ENCODE results near the gene GNG7.
"Not testable (repeated sequence)": the region's sequence is repeated elsewhere in the genome, so short reads cannot be mapped to it uniquely, and the experiment has no call there.

GNG7 gene

GRCh38 chr19:2643123-2643737, 59.3 kb downstream of the GNG7 start:
- not testable (repeated sequence) for DNase-seq (ENCODE audit: low read depth, low spot score)

GRCh38 chr19:2641332-2641698, 61.2 kb downstream of the GNG7 start:
- no peak for DNase-seq (ENCODE audit: low read depth, low spot score)

GRCh38 chr19:2640563-2641331, 61.7 kb downstream of the GNG7 start:
- no peak for DNase-seq (ENCODE audit: low read depth, low spot score)

DNA sequence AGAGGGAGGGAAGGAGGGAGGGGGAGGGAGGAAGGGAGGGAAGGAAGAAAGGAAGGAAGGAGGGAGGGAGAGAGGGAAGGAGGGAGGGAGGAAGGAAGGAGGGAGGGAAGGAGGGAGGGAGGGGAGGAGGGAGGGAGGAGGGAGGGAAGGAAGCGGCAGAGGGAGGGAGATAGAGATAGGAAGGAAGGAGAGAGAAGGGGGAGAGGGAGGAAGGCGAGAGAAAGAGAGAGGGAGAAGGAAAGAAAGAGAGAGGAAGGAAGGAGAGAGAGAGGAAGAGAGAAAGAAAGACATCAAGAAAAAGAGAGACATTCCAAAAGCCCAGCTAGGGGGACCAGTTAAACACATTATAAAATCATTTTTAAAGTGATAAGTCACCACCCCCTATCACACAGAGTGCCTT, 62.5 kb downstream of the GNG7 start:
- DNase-seq (ENCODE audit: low read depth, low spot score), result no peak

DNA sequence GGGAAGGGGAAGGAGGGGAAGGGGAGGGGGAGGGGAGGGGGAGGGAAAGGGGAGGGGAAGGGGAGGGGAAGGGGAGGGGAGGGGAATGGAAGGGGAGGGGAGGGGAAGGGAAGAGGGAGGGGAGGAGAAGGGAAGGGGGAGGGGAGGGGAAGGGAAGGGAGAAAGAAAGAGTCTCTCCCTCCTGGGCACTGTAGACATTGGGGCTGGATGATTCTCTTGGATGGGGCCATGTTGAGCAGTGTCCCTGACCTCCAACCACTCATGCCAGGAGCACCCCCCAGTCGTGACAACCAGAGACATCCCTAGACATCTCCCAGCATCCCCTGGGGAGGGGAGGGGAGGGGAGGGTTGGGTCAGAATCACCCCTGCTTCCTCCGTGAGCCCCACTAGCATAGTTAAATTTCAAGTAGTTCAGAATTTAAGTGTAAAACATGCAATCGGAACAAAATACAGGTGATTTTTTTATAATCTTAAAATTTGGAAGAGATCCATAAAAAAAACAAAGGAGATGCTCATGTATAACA, 64.0 kb downstream of the GNG7 start:
- no peak for DNase-seq (ENCODE audit: low read depth, low spot score)

- no peak for DNase-seq (ENCODE audit: low read depth, low spot score)
Observed at GRCh38 chr19:2636897-2637683, 65.4 kb downstream of the GNG7 start.

DNA sequence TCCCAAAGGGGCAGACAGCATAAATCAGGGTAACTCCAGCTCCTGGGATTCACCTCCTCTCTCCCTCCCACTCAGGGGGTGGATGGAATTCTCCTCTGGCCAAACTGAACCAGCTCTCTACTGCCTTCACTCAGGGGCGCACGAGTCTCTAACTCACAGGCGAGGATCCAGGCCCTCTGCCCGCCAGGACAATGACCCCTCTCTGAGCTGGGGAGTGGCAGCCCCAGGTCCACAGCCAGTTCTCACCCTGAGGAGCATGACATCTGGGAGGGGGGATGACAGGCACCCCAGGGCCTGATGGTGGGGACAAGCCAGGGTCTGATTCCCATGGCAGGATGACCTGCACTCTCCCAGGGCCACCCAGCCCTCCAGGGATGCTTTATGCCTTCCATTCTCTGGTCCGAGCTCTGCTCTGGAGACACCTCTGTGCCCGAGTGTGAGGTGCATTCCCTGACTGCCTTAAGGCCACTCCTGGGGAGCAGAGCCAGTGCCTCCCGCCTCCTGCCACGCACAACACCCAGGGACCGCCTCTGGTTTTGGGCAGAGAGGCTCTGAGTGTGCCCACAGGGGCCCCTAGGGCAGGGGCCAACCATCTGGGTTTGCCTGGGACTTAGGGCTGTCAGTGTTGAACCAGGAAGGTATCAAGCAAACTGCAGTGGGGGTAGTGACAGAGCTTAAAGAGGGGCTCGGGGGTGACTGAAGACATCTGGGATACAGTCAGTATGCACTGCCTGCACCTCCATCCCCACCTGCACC, 66.2 kb downstream of the GNG7 start:
- DNase-seq (ENCODE audit: low read depth, low spot score), result no peak

DNA sequence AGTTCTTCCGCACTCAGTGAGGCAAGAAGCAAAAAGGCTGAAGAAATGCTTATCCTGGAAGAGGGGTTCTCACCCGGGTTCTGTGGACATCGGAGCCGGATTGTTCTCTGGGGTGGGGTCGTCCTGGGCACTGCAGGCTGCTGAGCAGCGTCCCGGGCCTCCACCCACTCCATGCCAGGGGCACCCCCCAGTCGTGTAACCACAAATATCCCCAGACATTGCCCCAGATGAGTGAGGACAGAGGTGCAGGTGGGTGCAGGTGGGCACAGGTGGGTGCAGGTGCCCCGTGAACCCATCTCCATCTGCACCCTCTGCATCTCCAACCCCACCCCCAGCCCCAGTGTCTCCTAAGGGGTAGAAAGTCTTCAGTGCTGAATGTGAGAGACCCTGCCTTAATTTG, 67.5 kb downstream of the GNG7 start:
- DNase-seq (ENCODE audit: low read depth, low spot score), result no peak

GRCh38 chr19:2634228-2634951, 68.1 kb downstream of the GNG7 start:
- no peak for DNase-seq (ENCODE audit: low read depth, low spot score)

DNA sequence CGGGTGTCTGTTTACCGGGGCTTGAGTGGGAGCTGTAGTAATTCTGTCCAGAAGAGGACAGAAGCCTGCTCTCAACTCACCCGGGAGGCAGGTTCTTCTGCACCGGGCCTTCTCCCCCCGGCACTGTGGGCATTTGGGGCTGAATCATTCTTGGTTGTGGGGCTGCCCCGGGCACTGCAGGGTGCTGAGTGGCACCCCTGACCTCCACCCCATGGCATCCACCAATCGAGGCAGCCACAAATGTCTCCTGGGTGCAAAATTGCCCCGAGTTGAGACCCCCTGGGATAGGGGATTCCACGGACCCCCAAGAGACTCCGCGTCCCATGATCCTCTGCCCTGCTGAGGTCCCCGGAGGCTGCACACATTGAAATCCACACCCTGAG, 68.8 kb downstream of the GNG7 start:
- no peak for DNase-seq (ENCODE audit: low read depth, low spot score)

DNA sequence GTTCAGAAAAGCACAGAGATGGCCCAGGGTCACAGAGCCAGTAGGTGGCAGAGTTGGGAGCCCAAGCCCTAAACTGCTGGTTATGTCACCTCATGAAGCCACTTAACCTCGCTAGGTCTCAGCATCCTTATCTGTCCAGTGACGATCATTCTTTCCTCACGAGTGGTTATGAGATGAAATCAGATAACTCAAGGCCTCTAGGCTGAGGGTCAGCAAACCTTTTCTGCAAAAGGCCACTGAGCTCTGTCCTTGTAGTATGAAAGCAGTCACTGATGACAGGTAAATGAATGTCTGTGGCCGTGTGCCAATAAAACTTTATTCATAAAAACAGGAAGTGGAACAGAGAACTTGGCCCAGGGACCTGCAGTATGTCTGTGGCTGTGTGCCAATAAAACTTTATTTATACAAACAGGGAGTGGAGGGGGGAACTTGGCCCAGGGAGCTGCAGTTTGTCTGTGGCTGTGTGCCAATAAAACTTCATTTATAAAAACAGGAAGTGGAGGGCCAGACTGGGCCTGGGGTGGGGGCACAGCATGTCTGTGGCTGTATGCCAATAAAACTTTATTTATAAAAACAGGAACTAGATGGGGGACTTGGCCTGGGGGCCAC, 71.2 kb downstream of the GNG7 start:
- DNase-seq (ENCODE audit: low read depth, low spot score), result no peak

DNA sequence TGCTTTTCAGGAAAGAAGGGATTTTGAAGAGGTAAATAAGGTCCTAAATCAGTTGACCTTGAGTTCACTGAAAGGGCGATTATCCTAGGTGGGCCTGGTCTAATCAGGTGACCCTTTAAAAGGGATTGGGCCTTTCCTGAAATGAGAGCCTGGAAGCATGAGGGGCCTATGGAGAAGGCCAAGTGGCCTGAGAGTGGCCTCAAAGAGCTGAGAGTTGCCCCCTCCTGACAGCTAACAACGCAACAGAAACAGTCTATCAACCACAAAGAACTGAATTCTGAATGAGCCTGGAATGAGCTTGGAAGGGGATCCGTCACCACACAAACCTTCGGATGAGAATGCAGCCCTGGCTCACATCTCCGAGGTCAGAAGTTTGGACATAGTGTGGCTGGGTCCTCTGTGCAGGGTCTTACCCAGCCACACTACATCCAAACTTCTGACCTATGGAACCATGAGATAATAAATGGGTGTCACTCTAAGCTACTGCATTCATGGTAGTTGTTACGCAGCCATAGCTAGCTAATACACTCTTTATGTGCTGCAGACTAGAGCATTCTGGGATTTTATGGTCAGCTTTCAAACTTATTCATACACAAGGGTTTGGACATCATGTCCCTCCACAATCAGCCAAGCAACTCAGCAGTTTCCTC, 72.0 kb downstream of the GNG7 start:
- DNase-seq (ENCODE audit: low read depth, low spot score), result no peak

- DNase-seq (ENCODE audit: low read depth, low spot score), result no peak
Observed at GRCh38 chr19:2629491-2630351, 72.8 kb downstream of the GNG7 start.

DNA sequence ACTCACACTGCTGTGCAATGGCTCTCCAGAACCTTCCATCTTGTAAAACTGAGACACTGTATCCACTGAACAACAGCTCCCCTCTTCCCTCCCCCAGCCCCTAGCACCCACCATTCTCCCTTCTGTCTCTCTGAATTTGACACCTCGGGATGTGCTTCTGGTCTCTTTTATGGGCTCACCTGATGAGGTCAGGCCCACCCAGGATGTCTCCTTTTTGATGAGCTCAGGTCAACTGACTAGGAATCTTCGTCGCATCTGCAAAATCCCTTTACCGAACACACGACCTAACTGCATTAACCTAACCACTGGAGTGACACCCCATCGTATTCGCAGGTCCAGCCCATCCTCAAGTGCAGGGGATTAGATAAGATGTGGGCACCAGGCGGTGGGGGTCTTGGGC, 73.9 kb downstream of the GNG7 start:
- DNase-seq (ENCODE audit: low read depth, low spot score), result no peak

DNA sequence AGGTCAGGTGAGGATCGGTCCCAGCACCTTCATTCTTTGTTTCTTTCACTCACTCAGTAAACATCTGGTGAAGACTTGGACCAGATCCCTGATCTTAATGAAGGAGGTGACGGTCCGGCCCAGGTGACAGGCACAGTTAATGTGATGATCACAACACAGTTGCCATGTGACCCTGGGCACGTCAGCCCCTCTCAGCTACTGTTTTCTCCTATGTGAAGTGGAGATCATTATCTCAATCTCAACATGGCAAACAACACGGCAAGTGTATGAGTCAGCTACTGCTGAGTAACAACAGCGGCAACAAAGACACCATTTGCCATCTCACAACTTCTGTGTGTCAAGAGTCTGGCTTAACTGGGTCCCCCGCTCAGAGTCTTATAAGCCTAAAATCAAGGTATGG, 74.6 kb downstream of the GNG7 start:
- DNase-seq (ENCODE audit: low read depth, low spot score), result no peak

DNA sequence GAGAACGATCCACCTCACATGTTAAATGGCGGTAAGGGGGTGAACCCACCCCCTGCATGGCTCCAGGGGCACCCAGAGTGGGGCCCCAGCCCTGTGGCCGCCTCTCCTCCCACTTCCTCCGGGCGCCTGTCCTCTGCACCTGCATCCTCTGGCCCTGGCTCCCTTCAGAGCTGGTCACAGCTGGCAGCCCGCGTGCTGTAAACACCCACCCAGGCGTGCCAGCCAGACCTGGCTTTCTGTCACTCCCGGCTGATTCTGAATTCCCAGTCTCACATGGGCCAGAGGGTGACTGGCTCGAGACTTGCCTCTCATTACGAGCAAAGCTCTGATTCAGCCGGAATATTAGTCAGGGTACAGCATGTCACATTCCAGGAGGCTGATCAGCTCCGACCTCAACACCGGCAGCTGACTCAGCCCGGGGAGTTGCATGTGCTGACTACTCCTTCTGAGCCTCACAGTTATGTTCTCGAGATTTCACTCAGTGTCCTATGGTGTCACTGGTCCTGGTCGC, 75.1 kb downstream of the GNG7 start:
- peak; percentile 49 for DNase-seq (ENCODE audit: low read depth, low spot score)

- no peak for DNase-seq (ENCODE audit: low read depth, low spot score)
Observed at GRCh38 chr19:2625434-2625833, 77.1 kb downstream of the GNG7 start.

GRCh38 chr19:2624537-2625091, 77.9 kb downstream of the GNG7 start:
- DNase-seq (ENCODE audit: low read depth, low spot score), result no peak

DNA sequence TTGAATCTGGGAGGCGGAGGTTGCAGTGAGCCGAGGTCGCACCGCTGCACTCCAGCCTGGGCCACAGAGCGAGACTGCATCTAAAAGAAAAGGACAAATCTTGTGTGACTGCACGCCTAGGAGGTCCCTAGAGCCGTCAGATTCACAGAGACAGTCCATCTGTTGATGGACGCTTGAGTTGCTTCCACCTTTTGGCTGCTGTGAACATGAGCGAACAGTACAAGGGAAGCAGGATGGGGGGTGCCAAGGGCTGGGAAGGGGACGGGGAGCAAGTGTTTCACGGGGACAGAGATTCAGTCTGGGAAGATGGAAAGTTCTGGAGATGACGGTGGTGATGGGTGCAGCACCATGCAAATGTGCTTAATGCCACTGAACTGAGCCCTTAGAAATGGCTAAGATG, 78.7 kb downstream of the GNG7 start:
- no peak for DNase-seq (ENCODE audit: low read depth, low spot score)

All from brain pericyte (primary cell).